HCEC 1CT (cell line): Measurements from ENCODE around the gene APEH.

Experiments
- DNase-seq: peaks from one replicate; pipeline ENCODE4 v3.0.0-alpha.2; 2017

The APEH gene

GRCh38 chr3:49732597-49732996, 58.4 kb downstream of the APEH start:
- DNase-seq = no peak

GRCh38 chr3:49733551-49733950, 59.4 kb downstream of the APEH start:
- DNase-seq = no peak
